SH-SY5Y (cell line): ENCODE measurements around the gene MYCBPAP.

Experiments
- GATA2 ChIP-seq: IDR thresholded peaks from 2 replicates; pipeline ENCODE4 v1.6.1; 2011; ENCODE audit warnings: mild to moderate bottlenecking, low read depth, low read length
- GATA3 ChIP-seq: IDR thresholded peaks from 2 replicates; pipeline ENCODE4 v1.6.1; 2011; ENCODE audit warnings: low read depth, mild to moderate bottlenecking, low read length, moderate library complexity

The MYCBPAP gene

DNA sequence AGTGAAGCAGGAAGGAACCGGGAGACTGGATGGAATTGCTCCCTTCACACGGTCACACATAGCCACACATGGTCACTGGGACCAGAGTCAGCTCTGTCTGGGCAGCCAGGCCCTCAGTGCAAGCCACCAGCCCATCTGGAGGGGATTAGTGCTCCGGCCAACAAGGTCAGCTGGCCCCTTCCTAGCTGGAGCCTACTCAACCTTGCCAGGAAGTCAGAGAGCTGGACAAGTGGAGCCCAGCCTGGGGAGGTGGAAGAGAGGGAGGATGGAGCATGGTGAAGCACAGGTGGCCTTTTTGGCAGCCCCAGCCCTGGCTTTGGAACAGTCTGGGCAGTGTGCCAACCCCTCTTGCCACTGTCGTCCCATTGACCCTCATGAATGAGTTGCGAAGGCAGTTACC is 48.6 kb downstream of the MYCBPAP start:
- TF ChIP-seq GATA2 (no peak), GATA3 (no peak)

- no peak for TF ChIP-seq GATA3
- TF ChIP-seq GATA2: peak; percentile 65
These were observed 49.4 kb downstream of the MYCBPAP start for GRCh38 chr17:50557630-50558029.

DNA sequence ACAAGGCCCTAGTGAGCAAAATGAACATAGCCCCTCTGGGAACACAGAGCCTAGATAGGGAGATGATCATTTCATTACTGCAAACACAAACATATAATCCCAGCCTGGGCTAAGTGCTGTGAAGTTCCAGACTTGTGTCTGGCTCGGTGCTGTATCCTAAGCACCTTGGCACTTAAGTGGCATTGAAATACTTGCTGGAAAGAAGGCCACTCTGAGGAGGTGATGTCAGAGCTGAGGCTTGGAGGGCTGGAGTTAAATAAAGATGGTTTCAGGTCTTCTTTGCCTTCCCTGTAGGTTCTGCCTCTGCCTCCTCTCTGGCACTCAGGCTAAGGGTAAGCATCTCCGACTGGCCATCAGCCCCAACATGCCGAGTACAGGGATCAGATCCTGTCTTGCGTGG is 49.9 kb downstream of the MYCBPAP start:
- TF ChIP-seq GATA2 (no peak), GATA3 (no peak)

DNA sequence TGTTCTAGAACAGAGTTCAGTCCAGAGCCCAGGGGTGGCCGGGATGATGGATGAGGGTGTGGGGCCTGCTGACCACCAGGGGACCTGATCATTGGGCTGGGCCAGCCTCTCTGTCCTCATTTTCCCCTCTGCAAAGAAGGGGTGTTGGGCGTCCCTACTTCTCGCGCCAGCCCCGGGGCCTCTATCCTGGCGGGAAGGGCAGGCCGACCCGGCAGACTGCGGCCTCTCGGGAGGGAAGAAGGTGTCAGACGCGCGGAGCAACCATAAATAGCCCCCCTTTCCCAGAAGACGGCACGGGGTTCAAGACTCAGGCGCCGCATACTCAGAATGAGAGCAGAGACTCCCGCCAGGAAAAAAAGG is 50.3 kb downstream of the MYCBPAP start:
- no peak for TF ChIP-seq GATA3
- no peak for TF ChIP-seq GATA2

DNA sequence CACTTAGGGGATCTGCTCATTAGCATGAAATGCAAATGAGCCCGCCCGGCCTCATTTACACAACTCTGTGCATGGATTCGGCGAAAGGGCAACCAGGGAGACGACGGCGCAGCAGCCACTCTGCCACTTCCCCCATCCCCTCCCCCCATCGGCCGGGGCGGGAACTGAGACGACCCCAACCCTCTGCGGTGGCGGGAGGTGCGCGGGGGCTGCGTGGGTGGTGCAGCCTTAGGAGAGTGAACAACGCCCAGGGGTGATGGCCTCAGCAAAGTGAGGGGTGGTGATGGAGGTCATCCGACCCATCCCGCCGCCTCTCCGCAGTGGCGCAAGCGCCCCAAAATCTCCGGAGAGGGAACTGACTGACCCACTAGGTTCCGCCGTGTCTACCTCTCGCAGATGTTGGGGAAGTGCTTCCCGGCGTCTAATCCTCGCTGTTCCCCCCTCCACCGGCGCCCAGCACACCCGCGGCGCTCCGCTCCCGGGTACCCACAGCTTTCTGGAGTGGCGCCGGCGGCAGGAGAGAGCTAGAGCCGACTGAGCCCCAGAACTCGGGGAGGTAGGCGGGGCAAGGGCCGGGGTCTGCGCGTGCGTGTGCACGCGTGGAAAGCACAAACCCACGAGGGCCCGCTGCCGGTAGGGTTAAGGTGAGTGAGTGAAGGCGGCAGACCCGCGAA is 50.8 kb downstream of the MYCBPAP start:
- no peak for TF ChIP-seq GATA3

DNA sequence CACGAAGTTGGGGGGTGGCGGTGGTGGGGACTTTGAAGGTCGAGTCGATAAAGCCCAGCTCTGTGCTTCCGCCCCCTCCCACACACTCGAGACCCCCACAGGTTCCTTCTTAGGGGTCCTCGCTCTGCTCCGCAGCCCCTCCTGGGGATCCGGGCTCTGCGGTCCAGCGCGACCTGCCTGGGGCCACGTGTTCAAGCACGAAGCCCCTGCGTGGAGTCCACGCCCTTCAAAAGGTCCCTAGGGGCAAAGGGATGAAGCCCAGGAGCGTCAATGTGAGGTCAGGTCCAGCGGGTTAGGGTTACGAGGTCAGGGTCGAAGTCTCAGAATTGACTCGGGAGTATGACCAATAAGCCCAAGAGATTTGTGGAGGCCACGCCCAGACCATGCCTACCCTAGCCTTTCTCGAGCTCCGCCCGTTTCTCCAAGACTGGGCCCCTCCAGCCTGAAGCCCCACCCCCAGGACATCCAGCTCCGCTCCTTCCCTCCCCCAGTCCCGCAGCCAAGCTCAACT is 51.5 kb downstream of the MYCBPAP start:
- TF ChIP-seq GATA2: no peak
- no peak for TF ChIP-seq GATA3

GRCh38 chr17:50560185-50560824 is 52.1 kb downstream of the MYCBPAP start, which contains the start of gene CACNA1G:
TSS of gene CACNA1G (plus strand) at chr17:50560715. CDS start at chr17:50561460, 745 bp downstream.
- TF ChIP-seq GATA3 (no peak), GATA2 (no peak)

GRCh38 chr17:50560931-50561745 is 52.9 kb downstream of the MYCBPAP start:
- no peak for TF ChIP-seq GATA3
- no peak for TF ChIP-seq GATA2

- TF ChIP-seq GATA3 (no peak), GATA2 (no peak)
These were observed 53.5 kb downstream of the MYCBPAP start for GRCh38 chr17:50561746-50562141.

DNA sequence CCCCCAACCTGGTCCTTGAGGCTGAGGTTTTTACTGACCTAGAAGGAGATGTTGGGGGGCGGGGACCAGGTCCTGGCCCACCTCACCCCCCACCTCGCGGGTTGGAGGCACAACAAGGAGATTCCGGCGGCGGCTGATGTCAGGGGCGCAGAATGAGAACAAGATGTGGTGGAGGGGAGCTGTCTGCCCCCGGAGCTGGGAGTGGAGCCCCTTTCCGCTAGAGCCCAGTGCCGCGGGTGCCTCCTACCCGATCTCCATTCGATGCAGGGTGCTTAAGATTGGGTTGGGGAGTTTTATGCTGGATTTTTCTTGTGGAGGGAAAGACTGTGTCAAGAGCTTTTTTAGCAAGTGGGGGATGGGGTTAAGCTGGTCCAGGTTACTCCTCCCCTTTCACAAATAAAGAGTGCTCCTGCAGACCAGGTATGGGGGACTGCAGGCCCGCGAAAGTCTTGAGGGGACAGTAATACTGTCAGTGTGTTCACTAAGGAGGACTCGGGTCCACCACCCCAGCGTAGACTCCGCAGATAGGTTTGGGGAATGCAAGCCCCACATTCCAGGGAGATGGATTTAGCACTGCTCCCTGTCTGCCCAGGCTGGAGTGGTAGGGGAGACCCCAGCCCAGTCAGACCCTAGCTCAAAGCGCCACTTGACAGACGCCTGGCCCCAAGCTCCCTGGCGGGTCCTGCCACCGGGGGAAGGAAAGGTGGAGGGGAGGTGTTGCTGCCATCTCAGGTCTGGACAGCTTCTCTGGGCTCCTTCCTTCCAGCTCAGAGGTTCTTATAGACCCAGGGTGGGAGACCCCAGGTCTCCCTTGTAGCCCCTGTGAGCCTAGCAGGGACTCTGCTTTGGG is 54.2 kb downstream of the MYCBPAP start:
- no peak for TF ChIP-seq GATA2
- TF ChIP-seq GATA3: no peak

- TF ChIP-seq GATA3: no peak
- peak; percentile 26; the same call in 1 of the 2 replicates for TF ChIP-seq GATA2
These were observed 54.9 kb downstream of the MYCBPAP start for GRCh38 chr17:50563092-50563511.

DNA sequence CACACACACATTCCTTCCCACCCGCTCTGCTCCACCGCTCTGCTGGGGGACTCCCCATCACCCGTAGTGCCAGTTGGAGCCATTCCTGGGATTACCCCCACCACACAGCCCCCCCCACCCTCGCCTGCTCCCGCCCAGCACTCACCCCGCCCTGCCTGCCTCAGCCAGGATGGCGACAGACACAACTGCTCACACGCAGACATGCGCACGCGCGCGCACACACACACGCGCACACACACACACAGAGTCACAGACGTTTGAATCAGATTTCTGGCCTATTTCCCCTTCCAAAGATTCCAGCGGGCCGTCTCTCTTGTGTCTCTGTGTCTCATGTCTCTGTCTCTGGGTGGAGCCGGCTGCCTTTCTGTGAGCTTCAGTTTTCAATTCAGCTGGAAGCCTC is 56.7 kb downstream of the MYCBPAP start:
- TF ChIP-seq GATA3: no peak
- no peak for TF ChIP-seq GATA2

GRCh38 chr17:50565402-50566350 is 57.4 kb downstream of the MYCBPAP start:
- TF ChIP-seq GATA3 (no peak), GATA2 (peak; percentile 81)
